Activated CD4-positive, alpha-beta T cell treated with anti-CD3 and anti-CD28 coated beads for 48 hours (primary cell): ENCODE results near the gene ARHGEF28.

Experiments used
- DNase-seq: peaks from one replicate; pipeline ENCODE4 v3.0.0-alpha.2; 2020

ARHGEF28 gene

GRCh38 chr5:73748510-73749400 lies 122.8 kb downstream of the ARHGEF28 start:
- no peak for DNase-seq

GRCh38 chr5:73749485-73750270 lies 123.7 kb downstream of the ARHGEF28 start:
- no peak for DNase-seq

- no peak for DNase-seq
Measured at GRCh38 chr5:73751254-73751914, 125.4 kb downstream of the ARHGEF28 start.

GRCh38 chr5:73754254-73754653 lies 128.3 kb downstream of the ARHGEF28 start:
- DNase-seq, result no peak

GRCh38 chr5:73757416-73757815 lies 131.4 kb downstream of the ARHGEF28 start:
- no peak for DNase-seq

GRCh38 chr5:73759771-73760170 lies 133.8 kb downstream of the ARHGEF28 start:
- no peak for DNase-seq

- no peak for DNase-seq
Measured at GRCh38 chr5:73763300-73764032, 137.5 kb downstream of the ARHGEF28 start.

GRCh38 chr5:73764586-73764985 lies 138.6 kb downstream of the ARHGEF28 start:
- DNase-seq, result no peak

GRCh38 chr5:73764996-73765395 lies 139.0 kb downstream of the ARHGEF28 start:
- no peak for DNase-seq

GRCh38 chr5:73766902-73767301 lies 140.9 kb downstream of the ARHGEF28 start:
- no peak for DNase-seq

- DNase-seq, result no peak
Measured at GRCh38 chr5:73770172-73771025, 144.4 kb downstream of the ARHGEF28 start.

- DNase-seq, result no peak
Measured at GRCh38 chr5:73774924-73775323, 148.9 kb downstream of the ARHGEF28 start.

- DNase-seq, result no peak
Measured at GRCh38 chr5:73776405-73776804, 150.4 kb downstream of the ARHGEF28 start.

GRCh38 chr5:73777192-73777591 lies 151.2 kb downstream of the ARHGEF28 start:
- no peak for DNase-seq

- no peak for DNase-seq
Measured at GRCh38 chr5:73780302-73781080, 154.5 kb downstream of the ARHGEF28 start.

GRCh38 chr5:73781107-73781768 lies 155.2 kb downstream of the ARHGEF28 start:
- no peak for DNase-seq

- DNase-seq, result no peak
Measured at GRCh38 chr5:73783828-73784227, 157.8 kb downstream of the ARHGEF28 start.

- DNase-seq, result no peak
Measured at GRCh38 chr5:73786043-73786831, 160.2 kb downstream of the ARHGEF28 start.

- no peak for DNase-seq
Measured at GRCh38 chr5:73789851-73790281, 163.9 kb downstream of the ARHGEF28 start.
